T-helper 22 cell (primary cell): Measurements from ENCODE around the gene SPOP.
A peak's percentile ranks its signal among the peaks of the same experiment; 100 is the strongest.
"Not testable (repeated sequence)": the region's sequence is repeated elsewhere in the genome, so short reads cannot be mapped to it uniquely, and the experiment has no call there.

ENCODE experiments used
- DNase-seq: peaks from one replicate; pipeline ENCODE4 v3.0.0-alpha.2; 2020; ENCODE audit warnings: low read depth

SPOP gene

GRCh38 chr17:49695698-49696232, 17.9 kb upstream of the SPOP start:
- no peak for DNase-seq

- DNase-seq: peak; percentile 32
These were observed 17.2 kb upstream of the SPOP start for GRCh38 chr17:49694847-49695697.

- no peak for DNase-seq
These were observed 14.9 kb upstream of the SPOP start for GRCh38 chr17:49692751-49693150.

GRCh38 chr17:49691677-49692191, 13.8 kb upstream of the SPOP start:
- no peak for DNase-seq

- DNase-seq: no peak
These were observed 13.3 kb upstream of the SPOP start for GRCh38 chr17:49691086-49691676.

GRCh38 chr17:49690256-49690655, 12.4 kb upstream of the SPOP start:
- DNase-seq: no peak

- no peak for DNase-seq
These were observed 11.0 kb upstream of the SPOP start for GRCh38 chr17:49688848-49689247.

GRCh38 chr17:49687878-49688491, 10.1 kb upstream of the SPOP start:
- DNase-seq: no peak

GRCh38 chr17:49681106-49681979, 3.4 kb upstream of the SPOP start:
- DNase-seq: no peak

- no peak for DNase-seq
These were observed 2.4 kb upstream of the SPOP start for GRCh38 chr17:49680314-49680713.

GRCh38 chr17:49677134-49677932, 564 bp downstream of the SPOP start:
- peak; percentile 91 for DNase-seq

GRCh38 chr17:49676276-49676868, 1.5 kb downstream of the SPOP start:
- DNase-seq: peak; percentile 23

GRCh38 chr17:49674507-49674906, 3.4 kb downstream of the SPOP start:
- no peak for DNase-seq

- DNase-seq: not testable (repeated sequence)
These were observed 4.2 kb downstream of the SPOP start for GRCh38 chr17:49673679-49674078.

GRCh38 chr17:49670641-49671040, 7.3 kb downstream of the SPOP start:
- DNase-seq: no peak

GRCh38 chr17:49670002-49670401, 7.9 kb downstream of the SPOP start:
- DNase-seq: no peak

- no peak for DNase-seq
These were observed 10.0 kb downstream of the SPOP start for GRCh38 chr17:49667854-49668253.

GRCh38 chr17:49664706-49665211, 13.1 kb downstream of the SPOP start:
- no peak for DNase-seq

- DNase-seq: no peak
These were observed 18.1 kb downstream of the SPOP start for GRCh38 chr17:49659661-49660382.

GRCh38 chr17:49656247-49656646, 21.6 kb downstream of the SPOP start:
- DNase-seq: no peak
